Measurements from ENCODE around the gene CDK13. TPM values are rescaled to one million over a fixed set of nuclear protein-coding genes. Genes with fewer than 3 reads are reported as not detected.

Gene CDK13
- total RNA-seq (10 to 100 TPM; 38.0 to 43.2 TPM), polyA plus RNA-seq (ENCODE audit: insufficient read length in 6 of 6) (10 to 100 TPM; 65.1 to 79.8 (median 74.4) TPM)
- long read RNA-seq, donor 1, full-length matches to known transcripts, result 16 of 38 reads
- long read RNA-seq, donor 1, partial matches to known transcripts, result 22 of 38 reads
- long read RNA-seq, donor 1, other reads (novel, unspliced or antisense), result 0 of 38 reads
- long read RNA-seq, donor 2, partial matches to known transcripts, result 7 of 13 reads
- long read RNA-seq, donor 2, other reads (novel, unspliced or antisense), result 0 of 13 reads
- long read RNA-seq, donor 3, full-length matches to known transcripts, result 4 of 4 reads
- long read RNA-seq, donor 3, partial matches to known transcripts, result 0 of 4 reads
- long read RNA-seq, donor 3, other reads (novel, unspliced or antisense), result 0 of 4 reads
- long read RNA-seq, donor 4, partial matches to known transcripts, result 1 of 1 reads
- long read RNA-seq, donor 4, other reads (novel, unspliced or antisense), result 0 of 1 reads
- long read RNA-seq, donor 5, full-length matches to known transcripts, result 12 of 12 reads
- long read RNA-seq, donor 5, partial matches to known transcripts, result 0 of 12 reads
- long read RNA-seq, donor 5, other reads (novel, unspliced or antisense), result 0 of 12 reads
- long read RNA-seq, donor 6, partial matches to known transcripts, result 129 of 136 reads
- long read RNA-seq, donor 6, other reads (novel, unspliced or antisense), result 0 of 136 reads
- long read RNA-seq, donor 7, full-length matches to known transcripts, result 5 of 5 reads
- long read RNA-seq, donor 7, partial matches to known transcripts, result 0 of 5 reads
- long read RNA-seq, donor 7, other reads (novel, unspliced or antisense), result 0 of 5 reads
- long read RNA-seq, donor 8, full-length matches to known transcripts, result 4 of 14 reads
- long read RNA-seq, donor 8, partial matches to known transcripts, result 10 of 14 reads
- long read RNA-seq, donor 8, other reads (novel, unspliced or antisense), result 0 of 14 reads
- long read RNA-seq, donor 9, result 0 reads
- long read RNA-seq, donor 10, partial matches to known transcripts, result 1 of 1 reads
- long read RNA-seq, donor 10, other reads (novel, unspliced or antisense), result 0 of 1 reads
- long read RNA-seq, donor 11, full-length matches to known transcripts, result 6 of 11 reads
- long read RNA-seq, donor 11, partial matches to known transcripts, result 5 of 11 reads
- long read RNA-seq, donor 11, other reads (novel, unspliced or antisense), result 0 of 11 reads
- long read RNA-seq, donor 12, partial matches to known transcripts, result 0 of 3 reads
- long read RNA-seq, donor 12, other reads (novel, unspliced or antisense), result 0 of 3 reads

DNA sequence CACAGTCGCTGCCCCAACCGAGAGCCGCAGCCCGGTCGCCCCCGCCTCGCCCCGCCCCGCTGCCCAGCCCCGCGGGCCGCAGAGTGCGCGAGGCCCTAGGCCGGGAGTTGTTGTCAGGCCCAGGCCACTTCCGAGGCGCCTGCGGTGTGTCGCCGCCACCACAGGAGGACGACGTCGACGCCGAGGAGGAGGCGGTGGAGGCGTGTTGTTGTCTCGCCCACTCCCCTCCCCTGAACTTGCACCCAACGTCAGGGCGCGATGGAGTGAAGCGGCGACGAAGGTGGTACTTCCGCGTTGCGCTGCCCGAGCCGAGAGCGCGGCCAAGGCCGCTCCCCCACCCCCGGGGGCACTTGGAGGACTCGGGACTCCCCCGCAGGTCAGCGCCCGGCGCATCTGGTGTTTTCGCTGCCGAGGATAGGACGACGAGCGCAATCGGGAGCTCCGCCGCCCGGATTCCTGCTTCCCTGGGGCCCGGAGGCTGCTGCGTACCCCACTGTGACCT lies at the start of gene CDK13:
TSS of gene CDK13 (plus strand) at position 286 of the 502 bp plus-strand sequence. CDS start 386 bp downstream, outside the sequence.
- intact Hi-C loops (cut with DNase I), result no loop called here
- H3K27ac ChIP-seq, result peak within 1 kb of the TSS; percentile 100
- TF ChIP-seq, protein P1, sequence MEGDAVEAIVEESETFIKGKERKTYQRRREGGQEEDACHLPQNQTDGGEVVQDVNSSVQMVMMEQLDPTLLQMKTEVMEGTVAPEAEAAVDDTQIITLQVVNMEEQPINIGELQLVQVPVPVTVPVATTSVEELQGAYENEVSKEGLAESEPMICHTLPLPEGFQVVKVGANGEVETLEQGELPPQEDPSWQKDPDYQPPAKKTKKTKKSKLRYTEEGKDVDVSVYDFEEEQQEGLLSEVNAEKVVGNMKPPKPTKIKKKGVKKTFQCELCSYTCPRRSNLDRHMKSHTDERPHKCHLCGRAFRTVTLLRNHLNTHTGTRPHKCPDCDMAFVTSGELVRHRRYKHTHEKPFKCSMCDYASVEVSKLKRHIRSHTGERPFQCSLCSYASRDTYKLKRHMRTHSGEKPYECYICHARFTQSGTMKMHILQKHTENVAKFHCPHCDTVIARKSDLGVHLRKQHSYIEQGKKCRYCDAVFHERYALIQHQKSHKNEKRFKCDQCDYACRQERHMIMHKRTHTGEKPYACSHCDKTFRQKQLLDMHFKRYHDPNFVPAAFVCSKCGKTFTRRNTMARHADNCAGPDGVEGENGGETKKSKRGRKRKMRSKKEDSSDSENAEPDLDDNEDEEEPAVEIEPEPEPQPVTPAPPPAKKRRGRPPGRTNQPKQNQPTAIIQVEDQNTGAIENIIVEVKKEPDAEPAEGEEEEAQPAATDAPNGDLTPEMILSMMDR (IDR thresholded peaks at IDR 0.05), result no peak
- H3K27me3 ChIP-seq, result no peaks in the 10 kb centered on the region
- peak within 1 kb of the TSS; percentile 74 to 95 for H3K4me3 ChIP-seq
- peak; percentile 61 for ATAC-seq
- no peaks in the 10 kb centered on the region for H3K36me3 ChIP-seq
- no peaks in the 10 kb centered on the region for H3K9me3 ChIP-seq
- peak; percentile 80 to 94 (median 86) for DNase-seq
- peaks cover 3 to 40% of the 10 kb centered on the region in 2 donors for H3K4me1 ChIP-seq

- Histone ChIP-seq H3K27me3 (no peaks in the 10 kb centered on the region), H3K27ac (no peak overlapping the region), H3K4me1 (no peaks in the 10 kb centered on the region), H3K4me3 (no peak overlapping the region), H3K36me3 (no peaks in the 10 kb centered on the region), H3K9me3 (peaks cover 0 to 5% of the 10 kb centered on the region in 2 donors)
- TF ChIP-seq, protein P1 (IDR thresholded peaks at IDR 0.05), result no peak
- intact Hi-C loops (cut with DNase I), result no loop called here
- ATAC-seq (no peak), DNase-seq (no peak)
Measured at GRCh38 chr7:39904077-39904486, 46.0 kb upstream of the CDK13 start.

DNA sequence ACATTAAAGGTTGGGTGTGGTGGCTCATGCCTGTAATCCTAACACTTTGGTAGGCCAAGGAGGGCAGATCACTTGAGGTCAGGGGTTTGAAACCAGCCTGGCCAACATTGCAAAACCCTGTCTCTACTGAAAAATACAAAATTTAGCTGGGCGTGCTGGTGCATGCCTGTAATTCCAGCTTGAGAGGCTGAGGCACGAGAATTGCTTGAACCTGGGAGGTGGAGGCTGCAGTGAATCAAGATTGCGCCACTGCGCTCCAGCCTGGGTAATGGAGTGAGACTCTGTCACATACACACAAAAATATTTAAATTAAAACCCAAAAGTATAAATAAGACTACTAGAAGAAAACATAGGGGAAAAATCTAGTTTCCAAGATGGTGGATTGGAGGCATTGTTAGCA lies 41.9 kb upstream of the CDK13 start:
- intact Hi-C loops (cut with DNase I), result no loop called here
- H3K9me3 ChIP-seq, result peaks cover 0 to 17% of the 10 kb centered on the region in 2 donors
- no peaks in the 10 kb centered on the region for H3K4me1 ChIP-seq
- DNase-seq (no peak), ATAC-seq (no peak)
- no peak overlapping the region for H3K4me3 ChIP-seq
- no peaks in the 10 kb centered on the region for H3K36me3 ChIP-seq
- H3K27me3 ChIP-seq, result no peaks in the 10 kb centered on the region
- TF ChIP-seq, protein P1 (IDR thresholded peaks at IDR 0.05), result no peak
- no peak overlapping the region for H3K27ac ChIP-seq

DNA sequence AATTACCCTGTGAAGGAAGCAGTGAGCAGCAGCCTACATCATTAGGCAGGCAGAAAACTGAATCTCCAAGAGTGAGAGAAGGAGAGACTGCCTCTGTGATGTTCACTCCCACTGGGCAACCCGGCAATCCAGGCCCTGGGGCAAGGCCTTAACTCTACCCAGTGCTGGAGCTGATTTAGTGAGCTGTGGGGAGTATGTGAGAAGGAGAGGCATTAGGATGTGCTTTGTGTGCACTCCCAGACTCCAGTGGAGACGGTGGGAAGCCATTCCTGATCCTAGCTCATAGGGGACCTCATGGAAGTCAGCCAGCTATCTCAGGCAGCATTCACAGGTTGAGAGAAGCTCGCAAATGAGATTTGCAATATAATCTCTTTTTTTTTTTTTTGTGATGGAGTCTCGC lies 41.1 kb upstream of the CDK13 start:
- TF ChIP-seq, protein P1 (IDR thresholded peaks at IDR 0.05), result no peak
- Histone ChIP-seq H3K27ac (no peak overlapping the region), H3K27me3 (no peaks in the 10 kb centered on the region), H3K36me3 (no peaks in the 10 kb centered on the region), H3K4me1 (no peaks in the 10 kb centered on the region), H3K4me3 (no peak overlapping the region), H3K9me3 (peaks cover 0 to 17% of the 10 kb centered on the region in 2 donors)
- DNase-seq (no peak), ATAC-seq (no peak)
- intact Hi-C loops (cut with DNase I), result no loop called here
